Activated CD4-positive, alpha-beta T cell treated with anti-CD3 and anti-CD28 coated beads for 24 hours (primary cell): ENCODE measurements around the gene STIMATE.

ENCODE experiments used
- DNase-seq, 2 donors: peaks; one replicate each; pipeline ENCODE4 v3.0.0-alpha.2; 2020; ENCODE audit warnings: low read depth in 2 of 2

STIMATE gene

GRCh38 chr3:52791928-52792327 lies 105.4 kb downstream of the STIMATE start:
- no peak for DNase-seq

GRCh38 chr3:52791366-52791765 lies 106.0 kb downstream of the STIMATE start:
- no peak for DNase-seq

GRCh38 chr3:52790741-52791140 lies 106.6 kb downstream of the STIMATE start:
- DNase-seq: no peak

GRCh38 chr3:52790337-52790736 lies 107.0 kb downstream of the STIMATE start:
- DNase-seq: no peak

- DNase-seq: no peak
Measured at GRCh38 chr3:52789746-52790040, 107.7 kb downstream of the STIMATE start.

GRCh38 chr3:52788890-52789745 lies 108.2 kb downstream of the STIMATE start:
- DNase-seq: no peak

- DNase-seq: no peak
Measured at GRCh38 chr3:52787672-52788625, 109.4 kb downstream of the STIMATE start.

- no peak for DNase-seq
Measured at GRCh38 chr3:52787246-52787645, 110.1 kb downstream of the STIMATE start.
